Left ventricle myocardium inferior (tissue), 1 donor: ENCODE results near the gene DAND5. TPM values are rescaled to one million over a fixed set of nuclear protein-coding genes. Genes with fewer than 3 reads are reported as not detected.

Experiments
- DNase-seq: peaks from one replicate; pipeline ENCODE4 v3.0.0-alpha.2; 2020
- H3K27ac ChIP-seq: fragments of 200-600 bp; replicated peaks from 2 replicates; pipeline ENCODE4 v1.8.0; 2021
- H3K27me3 ChIP-seq: fragments of 200-600 bp; 2 replicates; pipeline ENCODE4 v1.8.0; 2021; ENCODE audit warnings: low read depth
- H3K36me3 ChIP-seq: fragments of 200-600 bp; 2 replicates; pipeline ENCODE4 v1.8.0; 2021
- H3K4me1 ChIP-seq: fragments of 200-600 bp; 2 replicates; pipeline ENCODE4 v1.8.0; 2021
- H3K4me3 ChIP-seq: fragments of 200-600 bp; 2 replicates; pipeline ENCODE4 v1.8.0; 2021; ENCODE audit warnings: mild to moderate bottlenecking, moderate library complexity
- H3K9me3 ChIP-seq: fragments of 200-600 bp; replicated peaks from 2 replicates; pipeline ENCODE4 v1.8.0; 2021
- CTCF ChIP-seq: fragments of 200-600 bp; IDR thresholded peaks from 2 replicates; pipeline ENCODE4 v1.8.0; 2021; ENCODE audit warnings: antibody characterized with exemption, mild to moderate bottlenecking, borderline replicate concordance
- intact Hi-C: fragments of 100-400 bp; cut with micrococcal nuclease; formaldehyde crosslinking; loops from one replicate; pipeline ENCODE4 v1.11.0; 2022
- total RNA-seq: library from RNA; stranded (reverse); fragmentation: NEBNext Ultra II Directional; extraction: Animal tissue kit (Norgen Biotek cat#: 25700); gene quantifications from one replicate; pipeline ENCODE4 v1.2.1, GENCODE V29; 2021
- donor health status: DM: no; HTN: yes; CAD: no; lungs with severe emphysema.

The DAND5 gene
- total RNA-seq, 1 donor from 2014 or later, result 12.7 TPM

GRCh38 chr19:13012690-13013608 is 43.6 kb downstream of the DAND5 start:
- H3K4me1 ChIP-seq, result peaks cover 100% of the 10 kb centered on the region
- no peak for TF ChIP-seq CTCF
- DNase-seq, result peak; percentile 63
- H3K27ac ChIP-seq, result peak overlapping the region; percentile 94
- H3K4me3 ChIP-seq, result peak overlapping the region; percentile 59
- H3K27me3 ChIP-seq, result no peaks in the 10 kb centered on the region
- H3K36me3 ChIP-seq, result no peaks in the 10 kb centered on the region
- no peaks in the 10 kb centered on the region for H3K9me3 ChIP-seq
- intact Hi-C loops, result no loop called here

GRCh38 chr19:13013649-13014048 is 44.3 kb downstream of the DAND5 start:
- no peaks in the 10 kb centered on the region for H3K27me3 ChIP-seq
- DNase-seq, result no peak
- intact Hi-C loops, result no loop called here

GRCh38 chr19:13014101-13014920 is 44.9 kb downstream of the DAND5 start:
- intact Hi-C loops, result no loop called here
- Histone ChIP-seq H3K9me3 (no peaks in the 10 kb centered on the region), H3K36me3 (no peaks in the 10 kb centered on the region), H3K27ac (peak overlapping the region; percentile 94), H3K4me3 (peak overlapping the region; percentile 59), H3K27me3 (no peaks in the 10 kb centered on the region), H3K4me1 (peaks cover 100% of the 10 kb centered on the region)
- DNase-seq, result no peak
- TF ChIP-seq CTCF, result no peak

More at GRCh38 chr19:13013649-13014048, 44.3 kb downstream of the DAND5 start:
- no peaks in the 10 kb centered on the region for H3K36me3 ChIP-seq
- no peak for TF ChIP-seq CTCF
- H3K27ac ChIP-seq, result peak overlapping the region; percentile 94
- no peaks in the 10 kb centered on the region for H3K9me3 ChIP-seq
- peak overlapping the region; percentile 59 for H3K4me3 ChIP-seq
- H3K4me1 ChIP-seq, result peaks cover 100% of the 10 kb centered on the region

- Histone ChIP-seq H3K9me3 (no peaks in the 10 kb centered on the region), H3K4me1 (peaks cover 100% of the 10 kb centered on the region), H3K27ac (peak overlapping the region; percentile 94), H3K27me3 (no peaks in the 10 kb centered on the region), H3K36me3 (no peaks in the 10 kb centered on the region), H3K4me3 (peak overlapping the region; percentile 59)
- no peak for DNase-seq
- no peak for TF ChIP-seq CTCF
- intact Hi-C loops, result no loop called here
Observed at GRCh38 chr19:13014921-13015280, 45.5 kb downstream of the DAND5 start.

- TF ChIP-seq CTCF, result no peak
- H3K27ac ChIP-seq, result peak overlapping the region; percentile 94
- no peaks in the 10 kb centered on the region for H3K27me3 ChIP-seq
- H3K4me3 ChIP-seq, result peak overlapping the region; percentile 17
- intact Hi-C loops, result no loop called here
- DNase-seq, result no peak
- H3K36me3 ChIP-seq, result no peaks in the 10 kb centered on the region
- H3K9me3 ChIP-seq, result no peaks in the 10 kb centered on the region
- H3K4me1 ChIP-seq, result peaks cover 100% of the 10 kb centered on the region
Observed at GRCh38 chr19:13015361-13016223, 46.2 kb downstream of the DAND5 start.
